Measurements from ENCODE around the gene WDR33. TPM values are rescaled to one million over a fixed set of nuclear protein-coding genes. Genes with fewer than 3 reads are reported as not detected.
A peak's percentile ranks its signal among the peaks of the same experiment; 100 is the strongest.

WDR33 gene
- total and polyA plus RNA-seq, 5 donors from 2014 or later = 31.5 to 71.4 (median 36.3) TPM

GRCh38 chr2:127790694-127791529 lies 20.1 kb downstream of the WDR33 start:
- Histone ChIP-seq H3K4me3 (ENCODE audit: low read depth, low read length) (no peak overlapping the region), H3K36me3 (ENCODE audit: control insufficient read depth, insufficient read depth, low read length) (peaks cover 8% of the 10 kb centered on the region), H3K9me3 (ENCODE audit: control insufficient read depth in 2 of 2, low read length in 2 of 2) (no peaks in the 10 kb centered on the region), H3K27me3 (ENCODE audit: control insufficient read depth, insufficient read depth, low read length) (no peaks in the 10 kb centered on the region), H3K4me1 (ENCODE audit: control insufficient read depth, insufficient read depth, low read length, poor library complexity, severe bottlenecking) (peaks cover 11% of the 10 kb centered on the region), H3K27ac (ENCODE audit: insufficient read depth, low read length, poor library complexity, severe bottlenecking) (no peak overlapping the region)
- peak overlapping the region in 1 of 4 donors; percentile 16 for H3K4me3 Mint-ChIP-seq
- peak overlapping the region in 1 of 3 donors; percentile 69 for H3K27ac Mint-ChIP-seq
- ATAC-seq (ENCODE audit: low read depth in 2 of 2) (no peak), DNase-seq (no peak)
- peaks cover 14 to 38% (median 19%) of the 10 kb centered on the region in 4 donors for H3K4me1 Mint-ChIP-seq
- H3K36me3 Mint-ChIP-seq = peaks cover 8% of the 10 kb centered on the region
- H3K27me3 Mint-ChIP-seq = no peaks in the 10 kb centered on the region
- H3K9me3 Mint-ChIP-seq = peaks cover 0 to 1% (median 0%) of the 10 kb centered on the region in 7 donors

GRCh38 chr2:127786048-127786809 lies 24.7 kb downstream of the WDR33 start:
- Histone ChIP-seq H3K27ac (ENCODE audit: insufficient read depth, low read length, poor library complexity, severe bottlenecking) (no peak overlapping the region), H3K27me3 (ENCODE audit: control insufficient read depth, insufficient read depth, low read length) (no peaks in the 10 kb centered on the region), H3K4me3 (ENCODE audit: low read depth, low read length) (no peak overlapping the region), H3K9me3 (ENCODE audit: control insufficient read depth in 2 of 2, low read length in 2 of 2) (no peaks in the 10 kb centered on the region), H3K4me1 (ENCODE audit: control insufficient read depth, insufficient read depth, low read length, poor library complexity, severe bottlenecking) (peaks cover under 1% of the 10 kb centered on the region), H3K36me3 (ENCODE audit: control insufficient read depth, insufficient read depth, low read length) (peaks cover 4% of the 10 kb centered on the region)
- DNase-seq (no peak), ATAC-seq (ENCODE audit: low read depth in 2 of 2) (no peak)
- H3K4me3 Mint-ChIP-seq = no peak overlapping the region
- H3K4me1 Mint-ChIP-seq = peaks cover 10 to 28% (median 19%) of the 10 kb centered on the region in 4 donors
- H3K27me3 Mint-ChIP-seq = no peaks in the 10 kb centered on the region
- H3K9me3 Mint-ChIP-seq = peaks cover 0 to 1% (median 0%) of the 10 kb centered on the region in 7 donors
- peak overlapping the region in 2 of 3 donors; percentile 43 to 62 for H3K27ac Mint-ChIP-seq
- H3K36me3 Mint-ChIP-seq = peaks cover 6% of the 10 kb centered on the region

- H3K27ac Mint-ChIP-seq = peak overlapping the region in 2 of 3 donors; percentile 2 to 62
- Histone ChIP-seq H3K4me1 (ENCODE audit: control insufficient read depth, insufficient read depth, low read length, poor library complexity, severe bottlenecking) (no peaks in the 10 kb centered on the region), H3K27ac (ENCODE audit: insufficient read depth, low read length, poor library complexity, severe bottlenecking) (no peak overlapping the region), H3K9me3 (ENCODE audit: control insufficient read depth in 2 of 2, low read length in 2 of 2) (no peaks in the 10 kb centered on the region), H3K27me3 (ENCODE audit: control insufficient read depth, insufficient read depth, low read length) (no peaks in the 10 kb centered on the region), H3K4me3 (ENCODE audit: low read depth, low read length) (no peak overlapping the region), H3K36me3 (ENCODE audit: control insufficient read depth, insufficient read depth, low read length) (no peaks in the 10 kb centered on the region)
- peaks cover 9% of the 10 kb centered on the region for H3K36me3 Mint-ChIP-seq
- H3K4me3 Mint-ChIP-seq = peak overlapping the region in 1 of 4 donors; percentile 22
- H3K4me1 Mint-ChIP-seq = peaks cover 6 to 31% (median 24%) of the 10 kb centered on the region in 4 donors
- DNase-seq = no peak
- no peak for ATAC-seq (ENCODE audit: low read depth in 2 of 2)
- H3K27me3 Mint-ChIP-seq = no peaks in the 10 kb centered on the region
- no peaks in the 10 kb centered on the region for H3K9me3 Mint-ChIP-seq
Observed at GRCh38 chr2:127784965-127785518, 25.9 kb downstream of the WDR33 start.

GRCh38 chr2:127783101-127783500 lies 27.9 kb downstream of the WDR33 start:
- H3K4me3 ChIP-seq (ENCODE audit: low read depth, low read length) = no peak overlapping the region
- no peaks in the 10 kb centered on the region for H3K36me3 ChIP-seq (ENCODE audit: control insufficient read depth, insufficient read depth, low read length)
- H3K4me1 Mint-ChIP-seq = peaks cover 13 to 46% (median 36%) of the 10 kb centered on the region in 4 donors
- peaks cover 9% of the 10 kb centered on the region for H3K36me3 Mint-ChIP-seq
- H3K9me3 ChIP-seq (ENCODE audit: control insufficient read depth in 2 of 2, low read length in 2 of 2) = no peaks in the 10 kb centered on the region
- H3K27ac ChIP-seq (ENCODE audit: insufficient read depth, low read length, poor library complexity, severe bottlenecking) = no peak overlapping the region
- no peaks in the 10 kb centered on the region for H3K27me3 Mint-ChIP-seq
- ATAC-seq (ENCODE audit: low read depth in 2 of 2) (no peak), DNase-seq (no peak)
- H3K27ac Mint-ChIP-seq = no peak overlapping the region
- H3K4me1 ChIP-seq (ENCODE audit: control insufficient read depth, insufficient read depth, low read length, poor library complexity, severe bottlenecking) = no peaks in the 10 kb centered on the region
- no peaks in the 10 kb centered on the region for H3K27me3 ChIP-seq (ENCODE audit: control insufficient read depth, insufficient read depth, low read length)
- no peaks in the 10 kb centered on the region for H3K9me3 Mint-ChIP-seq
- H3K4me3 Mint-ChIP-seq = no peak overlapping the region

GRCh38 chr2:127778850-127779249 lies 32.1 kb downstream of the WDR33 start:
- peaks cover 11% of the 10 kb centered on the region for H3K4me1 ChIP-seq (ENCODE audit: control insufficient read depth, insufficient read depth, low read length, poor library complexity, severe bottlenecking)
- no peaks in the 10 kb centered on the region for H3K27me3 Mint-ChIP-seq
- H3K9me3 Mint-ChIP-seq = no peaks in the 10 kb centered on the region
- ATAC-seq (ENCODE audit: low read depth in 2 of 2) = no peak
- H3K4me3 Mint-ChIP-seq = peak overlapping the region in 3 of 4 donors; percentile 2 to 19 (median 2)
- no peak for DNase-seq
- H3K36me3 Mint-ChIP-seq = peaks cover 9% of the 10 kb centered on the region
- H3K27ac Mint-ChIP-seq = peak overlapping the region; percentile 70 to 85 (median 73)
- no peak overlapping the region for H3K27ac ChIP-seq (ENCODE audit: insufficient read depth, low read length, poor library complexity, severe bottlenecking)
- peaks cover 26 to 62% (median 45%) of the 10 kb centered on the region in 4 donors for H3K4me1 Mint-ChIP-seq
- no peaks in the 10 kb centered on the region for H3K27me3 ChIP-seq (ENCODE audit: control insufficient read depth, insufficient read depth, low read length)
- H3K9me3 ChIP-seq (ENCODE audit: control insufficient read depth in 2 of 2, low read length in 2 of 2) = no peaks in the 10 kb centered on the region
- no peak overlapping the region for H3K4me3 ChIP-seq (ENCODE audit: low read depth, low read length)
- H3K36me3 ChIP-seq (ENCODE audit: control insufficient read depth, insufficient read depth, low read length) = no peaks in the 10 kb centered on the region

- no peak for ATAC-seq (ENCODE audit: low read depth in 2 of 2)
- Mint-ChIP-seq H3K36me3 (peaks cover 9% of the 10 kb centered on the region), H3K4me1 (peaks cover 26 to 65% (median 45%) of the 10 kb centered on the region in 4 donors), H3K9me3 (no peaks in the 10 kb centered on the region), H3K27ac (peak overlapping the region in 2 of 3 donors; percentile 70 to 73), H3K4me3 (peak overlapping the region in 3 of 4 donors; percentile 2 to 19 (median 2)), H3K27me3 (no peaks in the 10 kb centered on the region)
- Histone ChIP-seq H3K36me3 (ENCODE audit: control insufficient read depth, insufficient read depth, low read length) (no peaks in the 10 kb centered on the region), H3K4me1 (ENCODE audit: control insufficient read depth, insufficient read depth, low read length, poor library complexity, severe bottlenecking) (peaks cover 11% of the 10 kb centered on the region), H3K9me3 (ENCODE audit: control insufficient read depth in 2 of 2, low read length in 2 of 2) (no peaks in the 10 kb centered on the region), H3K27ac (ENCODE audit: insufficient read depth, low read length, poor library complexity, severe bottlenecking) (no peak overlapping the region), H3K27me3 (ENCODE audit: control insufficient read depth, insufficient read depth, low read length) (no peaks in the 10 kb centered on the region), H3K4me3 (ENCODE audit: low read depth, low read length) (no peak overlapping the region)
- DNase-seq = no peak
Observed at GRCh38 chr2:127778447-127778846, 32.5 kb downstream of the WDR33 start.

- H3K9me3 ChIP-seq (ENCODE audit: control insufficient read depth in 2 of 2, low read length in 2 of 2) = no peaks in the 10 kb centered on the region
- H3K27ac Mint-ChIP-seq = peak overlapping the region; percentile 33 to 70 (median 61)
- no peak overlapping the region for H3K4me3 ChIP-seq (ENCODE audit: low read depth, low read length)
- DNase-seq (peak in 1 of 3 donors; percentile 8), ATAC-seq (ENCODE audit: low read depth in 2 of 2) (no peak)
- H3K4me1 ChIP-seq (ENCODE audit: control insufficient read depth, insufficient read depth, low read length, poor library complexity, severe bottlenecking) = peaks cover 11% of the 10 kb centered on the region
- H3K27me3 Mint-ChIP-seq = no peaks in the 10 kb centered on the region
- H3K4me1 Mint-ChIP-seq = peaks cover 27 to 67% (median 49%) of the 10 kb centered on the region in 4 donors
- no peak overlapping the region for H3K27ac ChIP-seq (ENCODE audit: insufficient read depth, low read length, poor library complexity, severe bottlenecking)
- H3K9me3 Mint-ChIP-seq = no peaks in the 10 kb centered on the region
- H3K4me3 Mint-ChIP-seq = peak overlapping the region in 3 of 4 donors; percentile 5 to 25 (median 8)
- H3K27me3 ChIP-seq (ENCODE audit: control insufficient read depth, insufficient read depth, low read length) = no peaks in the 10 kb centered on the region
- peaks cover 12% of the 10 kb centered on the region for H3K36me3 Mint-ChIP-seq
- peaks cover 2% of the 10 kb centered on the region for H3K36me3 ChIP-seq (ENCODE audit: control insufficient read depth, insufficient read depth, low read length)
Observed at GRCh38 chr2:127776122-127776780, 34.7 kb downstream of the WDR33 start.
